ENCODE results near the gene IL1RAPL2.

DNA sequence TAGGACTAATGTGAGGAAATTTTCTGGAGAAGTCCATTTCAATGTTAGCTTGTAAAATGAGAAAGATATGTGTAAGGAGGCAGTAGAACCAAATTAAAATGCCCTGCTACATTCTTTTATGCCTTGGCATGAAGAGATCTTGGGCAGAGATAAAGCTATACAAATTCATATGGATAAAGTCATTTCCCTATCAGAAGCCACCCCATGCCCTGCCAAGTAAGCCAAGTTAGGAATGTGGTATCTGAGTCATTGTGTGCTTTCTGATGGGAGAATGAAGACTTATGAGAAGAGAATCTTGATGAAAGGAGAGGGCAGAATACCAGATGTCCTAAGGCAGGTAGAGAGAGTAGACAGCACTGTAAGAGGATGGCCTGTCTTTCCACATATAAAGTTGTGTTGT, 570.8 kb downstream of the IL1RAPL2 start:
- TF ChIP-seq ZFP30 (CRISPR knock-in tag; IDR thresholded peaks at IDR 0.05) (no peak), POU6F1 (CRISPR knock-in tag; IDR thresholded peaks at IDR 0.05; ENCODE audit: borderline replicate concordance, low read depth) (no peak), GLIS3 (CRISPR knock-in tag; IDR thresholded peaks at IDR 0.05) (no peak), ZNF8 (CRISPR knock-in tag; IDR thresholded peaks at IDR 0.05) (no peak), TCF4 (CRISPR knock-in tag; IDR thresholded peaks at IDR 0.05; ENCODE audit: borderline replicate concordance) (no peak)
